Chondrocyte (in vitro differentiated cells): Measurements from ENCODE around the gene RAB23. TPM values are rescaled to one million over a fixed set of nuclear protein-coding genes. Genes with fewer than 3 reads are reported as not detected.

Experiments used
- DNase-seq: peaks from one replicate; pipeline ENCODE4 v3.0.0; 2021; ENCODE audit warnings: mixed read lengths, low spot score
- H3K27ac Mint-ChIP-seq: one replicate; pipeline ENCODE4 v1.8.0; 2021; ENCODE audit warnings: mild to moderate bottlenecking, moderate library complexity, mixed read lengths; ENCODE audit not compliant: unreplicated experiment
- H3K27me3 Mint-ChIP-seq: 2 replicates; pipeline ENCODE4 v1.8.0; 2021; ENCODE audit warnings: low read depth, mixed read lengths
- H3K36me3 Mint-ChIP-seq: 2 replicates; pipeline ENCODE4 v1.8.0; 2021; ENCODE audit warnings: low read depth, mixed read lengths
- H3K4me1 Mint-ChIP-seq: 2 replicates; pipeline ENCODE4 v1.8.0; 2021; ENCODE audit warnings: low read depth, mild to moderate bottlenecking, mixed read lengths
- H3K4me3 Mint-ChIP-seq: one replicate; pipeline ENCODE4 v1.8.0; 2021; ENCODE audit warnings: mild to moderate bottlenecking, moderate library complexity, mixed read lengths; ENCODE audit not compliant: unreplicated experiment
- H3K9me3 Mint-ChIP-seq: 2 replicates; pipeline ENCODE4 v1.8.0; 2021; ENCODE audit warnings: low read depth, mixed read lengths
- CTCF ChIP-seq: fragments of 200-600 bp; sonication (generic); IDR thresholded peaks from 2 replicates; pipeline ENCODE4 v1.5.0; 2021; ENCODE audit warnings: antibody characterized with exemption, mild to moderate bottlenecking, moderate library complexity
- total RNA-seq: library from RNA; stranded (reverse); gene quantifications from 3 replicates; pipeline ENCODE4 v1.2.1, GENCODE V29; 2021

Gene RAB23
- total RNA-seq, 1 donor from 2014 or later, result 79.4 TPM

- no peak for DNase-seq
- Mint-ChIP-seq H3K27me3 (no peaks in the 10 kb centered on the region), H3K4me3 (no peak overlapping the region), H3K36me3 (peaks cover 6% of the 10 kb centered on the region), H3K4me1 (peaks cover 41% of the 10 kb centered on the region), H3K9me3 (no peaks in the 10 kb centered on the region), H3K27ac (peak overlapping the region; percentile 81)
- peak; percentile 9 for TF ChIP-seq CTCF
These were observed 23.0 kb downstream of the RAB23 start for GRCh38 chr6:57198926-57199636.

- no peak for DNase-seq
- Mint-ChIP-seq H3K27me3 (no peaks in the 10 kb centered on the region), H3K9me3 (no peaks in the 10 kb centered on the region), H3K27ac (peak overlapping the region; percentile 45), H3K4me1 (peaks cover 36% of the 10 kb centered on the region), H3K36me3 (peaks cover 20% of the 10 kb centered on the region), H3K4me3 (no peak overlapping the region)
- no peak for TF ChIP-seq CTCF
These were observed 26.6 kb downstream of the RAB23 start for GRCh38 chr6:57195457-57195856.

GRCh38 chr6:57193177-57193576 lies 28.9 kb downstream of the RAB23 start:
- no peak for DNase-seq
- peaks cover 23% of the 10 kb centered on the region for H3K36me3 Mint-ChIP-seq
- no peaks in the 10 kb centered on the region for H3K9me3 Mint-ChIP-seq
- no peak for TF ChIP-seq CTCF
- peaks cover 25% of the 10 kb centered on the region for H3K4me1 Mint-ChIP-seq
- H3K27ac Mint-ChIP-seq, result peak overlapping the region; percentile 24
- H3K4me3 Mint-ChIP-seq, result no peak overlapping the region
- no peaks in the 10 kb centered on the region for H3K27me3 Mint-ChIP-seq

- H3K4me3 Mint-ChIP-seq, result no peak overlapping the region
- no peak for DNase-seq
- peaks cover 16% of the 10 kb centered on the region for H3K4me1 Mint-ChIP-seq
- peak overlapping the region; percentile 79 for H3K27ac Mint-ChIP-seq
- TF ChIP-seq CTCF, result peak; percentile 82
- no peaks in the 10 kb centered on the region for H3K9me3 Mint-ChIP-seq
- H3K36me3 Mint-ChIP-seq, result peaks cover 27% of the 10 kb centered on the region
- no peaks in the 10 kb centered on the region for H3K27me3 Mint-ChIP-seq
These were observed 32.0 kb downstream of the RAB23 start for GRCh38 chr6:57190140-57190539.

- Mint-ChIP-seq H3K4me1 (peaks cover 31% of the 10 kb centered on the region), H3K4me3 (no peak overlapping the region), H3K36me3 (peaks cover 29% of the 10 kb centered on the region), H3K9me3 (no peaks in the 10 kb centered on the region), H3K27ac (peak overlapping the region; percentile 58), H3K27me3 (no peaks in the 10 kb centered on the region)
- DNase-seq, result no peak
- no peak for TF ChIP-seq CTCF
These were observed 38.8 kb downstream of the RAB23 start for GRCh38 chr6:57183336-57183735.
